Measurements from ENCODE around the gene DNM1.
"Not testable (repeated sequence)": the region's sequence is repeated elsewhere in the genome, so short reads cannot be mapped to it uniquely, and the experiment has no call there.

Gene DNM1

GRCh38 chr9:128225770-128226411, 22.7 kb downstream of the DNM1 start:
- no peak for DNase-seq (ENCODE audit: low spot score)

- DNase-seq (ENCODE audit: low spot score), result no peak
Measured at GRCh38 chr9:128226412-128226801, 23.2 kb downstream of the DNM1 start.

GRCh38 chr9:128230897-128231296, 27.7 kb downstream of the DNM1 start:
- not testable (repeated sequence) for DNase-seq (ENCODE audit: low spot score)

DNA sequence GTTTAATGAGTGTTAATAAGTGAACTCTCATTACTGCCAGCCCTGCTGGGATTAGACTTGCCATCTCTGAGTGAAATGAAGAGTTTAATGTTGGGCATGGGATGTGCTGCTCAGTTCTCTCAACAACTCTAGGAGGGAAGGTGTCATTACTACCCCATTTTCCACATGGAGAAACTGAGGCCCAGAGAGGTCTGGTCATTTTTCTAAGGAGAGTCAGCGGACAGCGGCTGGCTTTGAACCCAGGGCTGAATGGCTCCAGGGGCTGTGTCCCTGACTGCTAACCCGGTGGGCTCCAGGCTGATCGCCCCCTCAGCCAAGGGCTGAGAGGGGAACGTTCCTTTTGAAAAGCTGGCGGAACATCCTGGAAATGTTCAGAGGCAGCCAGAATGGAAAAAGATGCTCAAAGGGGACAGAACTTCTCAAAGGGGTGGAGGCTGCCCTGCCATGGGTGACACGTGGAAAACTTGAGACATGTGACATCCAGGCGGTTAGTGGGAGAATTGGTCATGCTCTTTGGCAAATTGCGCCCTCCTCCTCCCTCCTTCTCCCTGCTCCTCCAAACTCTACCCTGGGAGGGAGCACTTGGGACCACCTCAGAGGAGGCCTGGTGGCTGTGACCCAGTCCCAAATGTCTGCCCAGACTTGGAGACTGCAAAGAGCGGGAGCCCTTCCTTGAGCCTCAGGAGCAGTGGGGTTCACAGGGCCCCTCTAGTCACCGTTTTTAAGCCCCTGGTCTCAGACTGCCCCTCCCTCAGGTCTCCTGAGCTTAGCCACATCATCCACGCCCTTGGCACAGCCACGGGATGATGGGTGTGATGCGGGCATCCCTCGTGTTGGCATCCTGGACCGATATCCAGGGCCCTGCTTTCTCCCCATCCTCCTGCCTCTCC, 28.7 kb downstream of the DNM1 start:
- no peak for DNase-seq (ENCODE audit: low spot score)

GRCh38 chr9:128232528-128233428, 29.6 kb downstream of the DNM1 start:
- DNase-seq (ENCODE audit: low spot score), result no peak

- DNase-seq (ENCODE audit: low spot score), result no peak
Measured at GRCh38 chr9:128233817-128234406, 30.7 kb downstream of the DNM1 start.

DNA sequence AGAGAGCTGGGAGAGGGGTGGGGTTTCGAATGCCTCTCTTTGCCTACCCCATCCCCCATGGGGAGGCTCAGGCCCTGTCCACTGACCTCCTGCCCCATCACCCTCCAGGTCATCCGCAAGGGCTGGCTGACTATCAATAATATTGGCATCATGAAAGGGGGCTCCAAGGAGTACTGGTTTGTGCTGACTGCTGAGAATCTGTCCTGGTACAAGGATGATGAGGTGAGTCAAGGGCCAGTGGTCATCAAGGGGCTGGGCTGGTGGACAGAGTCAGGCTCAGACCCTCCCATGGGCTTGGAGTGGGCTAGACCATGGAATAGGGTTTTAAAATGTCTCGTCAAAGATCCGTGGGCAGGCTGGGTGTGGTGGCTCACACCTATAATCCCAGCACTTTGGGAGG, 38.9 kb downstream of the DNM1 start:
- DNase-seq (ENCODE audit: low spot score), result no peak

- no peak for DNase-seq (ENCODE audit: low spot score)
Measured at GRCh38 chr9:128242828-128243214, 39.6 kb downstream of the DNM1 start.

GRCh38 chr9:128243215-128244018, 40.2 kb downstream of the DNM1 start:
- DNase-seq (ENCODE audit: low spot score), result no peak

GRCh38 chr9:128244091-128244836, 41.1 kb downstream of the DNM1 start:
- DNase-seq (ENCODE audit: low spot score), result no peak

- DNase-seq (ENCODE audit: low spot score), result no peak
Measured at GRCh38 chr9:128244837-128245231, 41.7 kb downstream of the DNM1 start.

- no peak for DNase-seq (ENCODE audit: low spot score)
Measured at GRCh38 chr9:128245421-128246151, 42.4 kb downstream of the DNM1 start.

- no peak for DNase-seq (ENCODE audit: low spot score)
Measured at GRCh38 chr9:128246471-128246870, 43.3 kb downstream of the DNM1 start.

DNA sequence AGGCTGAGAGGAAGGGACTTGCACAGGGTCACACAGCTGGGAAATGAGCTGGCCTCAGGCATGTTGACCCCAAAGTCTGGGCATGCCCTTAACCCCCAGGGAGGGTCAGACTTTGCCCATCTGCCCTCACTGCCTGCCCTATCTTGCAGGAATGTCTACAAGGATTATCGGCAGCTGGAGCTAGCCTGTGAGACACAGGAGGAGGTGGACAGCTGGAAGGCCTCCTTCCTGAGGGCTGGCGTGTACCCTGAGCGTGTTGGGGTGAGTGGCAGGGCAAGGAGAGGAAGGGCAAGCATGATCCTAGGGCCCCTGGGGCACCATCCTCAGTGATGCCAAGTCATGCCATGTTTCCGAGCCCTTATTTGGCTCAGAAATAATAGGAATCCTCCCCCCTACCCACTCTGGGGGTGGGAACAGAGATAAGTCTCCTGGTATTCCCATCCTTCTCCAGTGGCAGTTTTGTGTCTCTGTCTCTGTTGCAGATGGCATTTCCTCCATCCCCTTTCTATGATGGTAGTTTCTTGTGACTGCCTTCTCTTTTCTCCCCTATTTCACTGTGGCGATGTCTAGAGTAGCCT, 44.1 kb downstream of the DNM1 start:
- DNase-seq (ENCODE audit: low spot score), result peak; percentile 36

GRCh38 chr9:128249558-128249907, 46.4 kb downstream of the DNM1 start:
- no peak for DNase-seq (ENCODE audit: low spot score)

- DNase-seq (ENCODE audit: low spot score), result peak; percentile 35
Measured at GRCh38 chr9:128249908-128250838, 47.0 kb downstream of the DNM1 start.

- no peak for DNase-seq (ENCODE audit: low spot score)
Measured at GRCh38 chr9:128250839-128251731, 47.9 kb downstream of the DNM1 start.

All from putamen (tissue), 1 donor.